Subcutaneous adipose tissue (tissue), 4 donors: Measurements from ENCODE around the gene TTC31. TPM values are rescaled to one million over a fixed set of nuclear protein-coding genes. Genes with fewer than 3 reads are reported as not detected.

ENCODE experiments used
- total RNA-seq, 4 donors: library from RNA; depleted of rRNA; stranded (reverse); fragments of >200 nt; gene quantifications; one replicate each; pipeline ENCODE4 v1.1.0, GENCODE V29; 2016
- TF ChIP-seq, protein P1 (sequence below): fragments of 450-650 bp; IDR thresholded peaks from one replicate; pipeline ENCODE4 v1.5.1; 2016; ENCODE audit warnings: low read depth, mild to moderate bottlenecking, control low read depth, antibody characterized with exemption, moderate library complexity

The TTC31 gene
- total RNA-seq, 4 donors from 2014 or later, result 13.0 to 34.9 (median 25.5) TPM

DNA sequence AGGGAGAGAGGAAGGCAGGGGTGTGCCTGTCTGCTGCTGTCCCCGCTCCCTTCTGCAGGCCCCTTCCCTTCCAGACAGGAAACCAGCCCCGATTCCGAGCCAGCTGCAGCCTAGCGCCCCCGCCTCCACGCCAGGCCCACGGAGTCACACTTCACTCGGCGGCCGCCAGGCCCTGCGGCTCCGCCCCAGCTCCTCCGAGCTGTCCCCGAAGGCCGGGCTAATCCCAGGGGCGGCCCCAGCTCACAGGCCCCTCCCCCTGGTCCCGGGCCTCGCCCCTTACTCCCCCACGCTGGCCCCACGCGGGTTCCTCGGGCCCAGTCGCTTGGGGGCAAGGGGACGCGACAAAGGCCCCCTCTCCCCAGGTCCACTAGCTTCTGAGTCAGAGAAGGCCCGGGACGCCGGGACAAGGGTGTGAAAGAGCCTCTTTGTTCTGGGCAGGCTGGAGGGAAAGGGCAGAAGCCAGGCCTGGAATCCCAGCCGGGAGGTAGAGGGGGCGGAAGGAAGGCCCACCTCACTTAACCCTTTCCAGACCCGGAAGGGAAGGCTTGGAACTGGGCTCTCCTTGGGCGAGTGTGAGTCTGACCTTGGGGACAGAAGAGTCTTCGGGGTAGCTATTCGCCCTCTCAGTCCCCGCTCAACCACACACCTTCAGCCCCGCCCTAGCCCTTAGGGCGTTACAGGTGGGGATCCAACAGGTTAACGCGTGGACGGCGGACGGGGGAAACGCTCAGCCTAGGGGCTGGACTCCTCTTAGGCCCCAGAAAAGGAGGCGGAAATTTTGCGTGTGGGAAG, 42.3 kb upstream of the TTC31 start:
- TF ChIP-seq, protein P1, sequence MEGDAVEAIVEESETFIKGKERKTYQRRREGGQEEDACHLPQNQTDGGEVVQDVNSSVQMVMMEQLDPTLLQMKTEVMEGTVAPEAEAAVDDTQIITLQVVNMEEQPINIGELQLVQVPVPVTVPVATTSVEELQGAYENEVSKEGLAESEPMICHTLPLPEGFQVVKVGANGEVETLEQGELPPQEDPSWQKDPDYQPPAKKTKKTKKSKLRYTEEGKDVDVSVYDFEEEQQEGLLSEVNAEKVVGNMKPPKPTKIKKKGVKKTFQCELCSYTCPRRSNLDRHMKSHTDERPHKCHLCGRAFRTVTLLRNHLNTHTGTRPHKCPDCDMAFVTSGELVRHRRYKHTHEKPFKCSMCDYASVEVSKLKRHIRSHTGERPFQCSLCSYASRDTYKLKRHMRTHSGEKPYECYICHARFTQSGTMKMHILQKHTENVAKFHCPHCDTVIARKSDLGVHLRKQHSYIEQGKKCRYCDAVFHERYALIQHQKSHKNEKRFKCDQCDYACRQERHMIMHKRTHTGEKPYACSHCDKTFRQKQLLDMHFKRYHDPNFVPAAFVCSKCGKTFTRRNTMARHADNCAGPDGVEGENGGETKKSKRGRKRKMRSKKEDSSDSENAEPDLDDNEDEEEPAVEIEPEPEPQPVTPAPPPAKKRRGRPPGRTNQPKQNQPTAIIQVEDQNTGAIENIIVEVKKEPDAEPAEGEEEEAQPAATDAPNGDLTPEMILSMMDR, result no peak

DNA sequence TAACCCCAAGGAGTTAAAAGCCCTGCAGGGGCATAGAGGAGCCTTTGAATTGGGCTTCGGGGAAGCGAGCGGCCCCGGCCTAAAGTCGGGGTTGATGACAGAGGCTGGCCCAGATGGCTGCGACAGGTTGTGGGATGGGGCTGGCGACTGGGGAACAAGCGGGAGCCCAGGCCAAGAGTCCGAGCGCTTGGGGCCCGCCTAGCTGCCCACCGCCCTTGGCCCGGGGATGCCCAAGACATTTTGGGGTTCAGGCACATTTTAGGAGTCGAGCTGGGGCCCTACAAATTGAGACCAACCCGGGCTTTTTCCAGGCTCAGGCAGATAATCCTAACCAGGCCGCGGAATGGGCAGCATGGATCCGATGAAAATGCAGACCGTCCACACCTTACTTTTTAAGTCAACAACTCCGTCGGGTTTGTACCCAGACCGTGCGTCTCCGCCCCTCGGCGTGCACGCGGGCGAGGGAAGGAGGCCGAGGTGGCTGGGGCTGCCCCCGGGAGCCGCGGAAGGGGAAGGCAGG, 41.7 kb upstream of the TTC31 start:
- TF ChIP-seq, protein P1, result no peak

DNA sequence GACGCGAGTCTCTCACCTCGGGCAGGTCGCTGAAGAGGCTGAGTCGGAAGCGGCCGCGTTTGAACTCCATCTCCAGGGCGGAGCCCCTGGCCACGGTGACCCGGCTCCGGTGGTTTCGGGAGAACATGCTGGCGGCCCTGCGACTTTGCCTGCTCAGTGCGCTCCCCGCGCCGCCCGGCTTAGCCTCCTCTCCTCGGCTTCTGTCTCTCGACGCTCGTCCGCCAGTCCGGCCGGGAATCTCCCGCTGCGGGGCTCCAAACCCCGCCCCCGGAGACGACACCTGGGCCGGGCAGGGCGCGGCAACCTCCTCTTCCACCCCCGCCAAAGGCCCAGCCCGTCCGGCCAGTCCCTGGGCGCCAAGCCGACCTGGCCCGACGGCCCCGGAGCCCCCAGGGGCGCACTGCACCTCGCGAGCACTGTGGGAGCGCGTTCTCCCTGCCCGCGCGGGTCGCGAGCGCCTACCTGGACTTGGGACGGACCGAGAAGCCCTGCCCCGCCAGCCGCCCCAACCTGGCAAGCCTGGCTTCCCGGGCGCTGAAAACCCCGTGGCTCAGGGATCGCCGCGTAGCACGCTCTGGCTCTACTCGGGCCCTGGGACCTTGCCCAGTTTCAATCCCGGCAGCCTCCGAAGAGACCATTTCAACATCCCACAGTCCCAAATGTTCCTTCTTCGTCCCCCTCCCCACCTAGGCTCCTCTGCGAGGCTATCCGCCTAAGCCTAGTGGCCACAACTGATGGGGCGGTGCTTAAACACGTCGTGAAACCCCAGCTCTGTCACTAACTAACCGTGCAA, 41.0 kb upstream of the TTC31 start, which contains the start of gene RTKN:
Gene RTKN, minus strand, starts transcription at position 248 of the 793 bp plus-strand sequence. Its CDS starts 121 bp downstream, at position 127.
- TF ChIP-seq, protein P1, result no peak

DNA sequence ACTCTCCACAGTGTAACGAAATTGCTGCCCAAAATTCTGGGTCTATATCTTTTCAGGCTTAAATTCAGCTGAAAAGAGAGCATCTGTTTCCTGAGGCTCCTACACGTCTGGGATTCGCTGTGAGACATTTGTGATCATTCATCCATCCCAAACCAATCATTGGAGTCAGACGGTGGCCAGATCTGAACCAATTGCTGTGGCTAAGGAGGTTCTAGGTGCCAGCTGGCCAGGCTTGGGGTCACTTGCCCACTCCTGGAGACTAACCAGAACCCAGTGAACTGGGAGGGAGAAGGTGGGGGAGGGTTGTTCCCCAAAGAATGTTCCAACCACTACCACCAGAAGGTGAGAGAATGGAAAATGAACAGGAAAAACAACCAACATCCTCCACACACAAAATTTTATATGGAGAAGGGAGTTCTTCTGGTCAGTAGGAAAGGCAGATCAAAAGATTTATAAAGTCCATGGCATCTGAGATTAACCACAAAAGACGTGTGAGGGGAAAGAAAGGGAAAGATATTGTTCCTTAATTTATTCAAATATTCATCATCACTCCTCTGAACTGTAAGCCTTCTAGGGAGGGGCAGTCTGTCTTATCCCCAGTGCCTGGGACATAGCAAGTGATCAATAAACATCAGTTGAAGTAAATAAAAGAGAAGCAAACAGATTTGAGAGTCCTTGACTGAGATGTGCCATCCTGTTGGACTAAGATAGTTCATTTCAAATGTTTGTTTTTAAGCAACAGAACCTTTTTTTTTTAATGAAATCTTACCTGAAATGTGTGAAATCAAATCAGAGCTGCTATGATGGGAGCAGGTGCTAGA, 38.2 kb upstream of the TTC31 start:
- TF ChIP-seq, protein P1, result no peak

DNA sequence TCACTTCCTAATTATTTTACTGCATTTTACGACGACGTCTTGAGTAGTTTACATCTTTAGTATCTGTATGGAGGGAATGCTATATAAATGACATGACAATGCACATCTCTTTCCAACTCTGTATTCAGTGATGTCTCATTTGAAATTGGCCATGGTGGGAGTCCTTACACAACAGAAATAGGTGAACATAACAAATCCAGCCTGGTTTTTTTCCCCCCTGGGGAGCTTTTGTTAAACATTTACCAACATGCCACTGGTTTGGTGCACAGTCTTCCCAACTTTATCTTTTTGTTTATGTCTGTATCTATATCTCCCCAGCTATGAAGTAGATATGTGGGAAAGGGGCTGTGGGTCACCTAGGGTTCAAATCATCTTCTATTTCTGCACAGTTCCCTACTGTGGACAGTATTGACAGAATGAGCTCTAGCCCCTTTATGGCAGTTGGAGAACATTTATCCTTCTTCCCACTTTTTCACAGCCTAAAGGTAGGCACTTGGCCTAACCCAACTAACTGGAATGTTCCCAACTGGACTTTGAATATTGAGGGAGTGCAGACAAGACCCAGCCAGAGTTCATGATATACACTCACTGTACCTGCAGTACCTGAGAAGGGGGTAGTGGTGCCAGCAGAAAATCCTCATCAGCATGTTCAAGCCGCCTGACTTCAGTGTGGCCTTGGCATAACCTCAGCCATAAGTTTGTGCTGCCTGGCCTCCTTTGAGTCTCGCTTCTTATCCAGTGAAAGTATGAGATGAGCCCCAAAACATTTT, 35.5 kb upstream of the TTC31 start:
- TF ChIP-seq, protein P1, result no peak

DNA sequence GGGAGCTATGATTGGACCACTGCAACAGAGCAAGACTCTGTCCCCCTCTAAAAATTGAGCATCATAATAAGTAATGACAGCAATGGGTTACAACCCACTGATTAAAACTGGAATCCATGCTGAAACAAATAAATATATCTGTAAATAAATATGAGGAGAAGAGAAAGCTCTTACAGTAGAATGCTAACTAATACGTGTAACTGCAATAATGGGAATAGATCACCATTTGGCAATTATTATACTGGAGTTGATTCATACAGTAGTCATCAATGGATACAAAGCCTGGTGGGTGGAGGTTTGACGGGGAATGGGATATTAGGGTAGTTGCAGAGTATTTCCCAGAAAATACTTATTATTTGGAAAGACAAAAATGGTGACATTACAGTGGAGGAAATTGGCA, 34.1 kb upstream of the TTC31 start:
- TF ChIP-seq, protein P1, result no peak
